Right forelimb (tissue), 1 donor: ENCODE results near the gene GRAMD4.

Experiments
- DNase-seq: peaks from one replicate; pipeline ENCODE4 v3.0.0-alpha.2; 2018

Gene GRAMD4

GRCh38 chr22:46659059-46659790 lies 39.0 kb downstream of the GRAMD4 start:
- DNase-seq = no peak

- DNase-seq = no peak
Observed at GRCh38 chr22:46659791-46660186, 39.6 kb downstream of the GRAMD4 start.

- no peak for DNase-seq
Observed at GRCh38 chr22:46660604-46661201, 40.5 kb downstream of the GRAMD4 start.

- no peak for DNase-seq
Observed at GRCh38 chr22:46661221-46661851, 41.1 kb downstream of the GRAMD4 start.

GRCh38 chr22:46662226-46662625 lies 42.0 kb downstream of the GRAMD4 start:
- no peak for DNase-seq

GRCh38 chr22:46663001-46663400 lies 42.8 kb downstream of the GRAMD4 start:
- DNase-seq = no peak

GRCh38 chr22:46663436-46664100 lies 43.4 kb downstream of the GRAMD4 start:
- no peak for DNase-seq

- DNase-seq = no peak
Observed at GRCh38 chr22:46664301-46664855, 44.2 kb downstream of the GRAMD4 start.

GRCh38 chr22:46665151-46665695 lies 45.0 kb downstream of the GRAMD4 start:
- no peak for DNase-seq

GRCh38 chr22:46665751-46666280 lies 45.6 kb downstream of the GRAMD4 start:
- DNase-seq = no peak

- no peak for DNase-seq
Observed at GRCh38 chr22:46666577-46667244, 46.5 kb downstream of the GRAMD4 start.

- DNase-seq = no peak
Observed at GRCh38 chr22:46667245-46667623, 47.0 kb downstream of the GRAMD4 start.

- DNase-seq = no peak
Observed at GRCh38 chr22:46668116-46668515, 47.9 kb downstream of the GRAMD4 start.

GRCh38 chr22:46669201-46669600 lies 49.0 kb downstream of the GRAMD4 start:
- no peak for DNase-seq

- DNase-seq = no peak
Observed at GRCh38 chr22:46671824-46672432, 51.7 kb downstream of the GRAMD4 start.

- DNase-seq = no peak
Observed at GRCh38 chr22:46672731-46673130, 52.5 kb downstream of the GRAMD4 start.

GRCh38 chr22:46673205-46673604 lies 53.0 kb downstream of the GRAMD4 start:
- DNase-seq = no peak

GRCh38 chr22:46673662-46674236 lies 53.6 kb downstream of the GRAMD4 start:
- DNase-seq = no peak

GRCh38 chr22:46674367-46674781 lies 54.2 kb downstream of the GRAMD4 start:
- DNase-seq = no peak

GRCh38 chr22:46674906-46675305 lies 54.7 kb downstream of the GRAMD4 start:
- no peak for DNase-seq

- no peak for DNase-seq
Observed at GRCh38 chr22:46675479-46675878, 55.3 kb downstream of the GRAMD4 start.
